ENCODE results near the gene PTGES3L. TPM values are rescaled to one million over a fixed set of nuclear protein-coding genes. Genes with fewer than 3 reads are reported as not detected.
"Not testable (repeated sequence)": the region's sequence is repeated elsewhere in the genome, so short reads cannot be mapped to it uniquely, and the experiment has no call there.

The PTGES3L gene
- polyA plus RNA-seq, 2 donors: 0.65 to 0.94 TPM

- Histone ChIP-seq H3K4me3 (ENCODE audit: low read depth in 1 of 2, low read length in 2 of 2) (no peak overlapping the region), H3K4me1 (ENCODE audit: control insufficient read depth in 2 of 2, insufficient read depth in 2 of 2, low read length in 1 of 2) (peaks cover 0 to 8% of the 10 kb centered on the region in 2 donors), H3K9me3 (ENCODE audit: control insufficient read depth in 2 of 2, insufficient read depth in 1 of 2, low read depth in 1 of 2, low read length in 1 of 2) (no peaks in the 10 kb centered on the region), H3K27me3 (ENCODE audit: control insufficient read depth in 1 of 2, insufficient read depth in 2 of 2, low read length in 2 of 2) (no peaks in the 10 kb centered on the region), H3K36me3 (ENCODE audit: control insufficient read depth in 2 of 2, insufficient read depth in 2 of 2, low read length in 1 of 2) (peaks cover 0 to 36% of the 10 kb centered on the region in 2 donors), H3K27ac (ENCODE audit: low read depth in 2 of 2, low read length in 1 of 2) (peak overlapping the region in 1 of 2 donors; percentile 38)
- 78 to 81% methylated on average over 12 of the region's 12 CpGs for WGBS, 2 donors
Observed at GRCh38 chr17:43014020-43014648, 34.3 kb upstream of the PTGES3L start.

- H3K27ac ChIP-seq (ENCODE audit: low read depth in 2 of 2, low read length in 1 of 2): no peak overlapping the region
- H3K36me3 ChIP-seq (ENCODE audit: control insufficient read depth in 2 of 2, insufficient read depth in 2 of 2, low read length in 1 of 2): peaks cover 0 to 34% of the 10 kb centered on the region in 2 donors
Observed at GRCh38 chr17:43013296-43013695, 33.4 kb upstream of the PTGES3L start.

GRCh38 chr17:43011728-43012472, 32.0 kb upstream of the PTGES3L start:
- Histone ChIP-seq H3K27me3 (ENCODE audit: control insufficient read depth in 1 of 2, insufficient read depth in 2 of 2, low read length in 2 of 2) (no peaks in the 10 kb centered on the region), H3K9me3 (ENCODE audit: control insufficient read depth in 2 of 2, insufficient read depth in 1 of 2, low read depth in 1 of 2, low read length in 1 of 2) (no peaks in the 10 kb centered on the region), H3K27ac (ENCODE audit: low read depth in 2 of 2, low read length in 1 of 2) (no peak overlapping the region), H3K4me3 (ENCODE audit: low read depth in 1 of 2, low read length in 2 of 2) (no peak overlapping the region), H3K36me3 (ENCODE audit: control insufficient read depth in 2 of 2, insufficient read depth in 2 of 2, low read length in 1 of 2) (peaks cover 0 to 27% of the 10 kb centered on the region in 2 donors), H3K4me1 (ENCODE audit: control insufficient read depth in 2 of 2, insufficient read depth in 2 of 2, low read length in 1 of 2) (peaks cover 0 to 3% of the 10 kb centered on the region in 2 donors)
- 69 to 75% methylated on average over 15 of the region's 15 CpGs for WGBS, 2 donors

More at GRCh38 chr17:43013296-43013695, 33.4 kb upstream of the PTGES3L start:
- H3K9me3 ChIP-seq (ENCODE audit: control insufficient read depth in 2 of 2, insufficient read depth in 1 of 2, low read depth in 1 of 2, low read length in 1 of 2): no peaks in the 10 kb centered on the region
- 84 to 92% methylated on average over 8 of the region's 8 CpGs for WGBS, 2 donors
- H3K27me3 ChIP-seq (ENCODE audit: control insufficient read depth in 1 of 2, insufficient read depth in 2 of 2, low read length in 2 of 2): no peaks in the 10 kb centered on the region
- H3K4me1 ChIP-seq (ENCODE audit: control insufficient read depth in 2 of 2, insufficient read depth in 2 of 2, low read length in 1 of 2): peaks cover 0 to 7% of the 10 kb centered on the region in 2 donors
- H3K4me3 ChIP-seq (ENCODE audit: low read depth in 1 of 2, low read length in 2 of 2): no peak overlapping the region

- Histone ChIP-seq H3K36me3 (ENCODE audit: control insufficient read depth in 2 of 2, insufficient read depth in 2 of 2, low read length in 1 of 2) (peaks cover 0 to 19% of the 10 kb centered on the region in 2 donors), H3K27me3 (ENCODE audit: control insufficient read depth in 1 of 2, insufficient read depth in 2 of 2, low read length in 2 of 2) (no peaks in the 10 kb centered on the region), H3K4me3 (ENCODE audit: low read depth in 1 of 2, low read length in 2 of 2) (no peak overlapping the region), H3K9me3 (ENCODE audit: control insufficient read depth in 2 of 2, insufficient read depth in 1 of 2, low read depth in 1 of 2, low read length in 1 of 2) (no peaks in the 10 kb centered on the region), H3K4me1 (ENCODE audit: control insufficient read depth in 2 of 2, insufficient read depth in 2 of 2, low read length in 1 of 2) (peaks cover 0 to 3% of the 10 kb centered on the region in 2 donors), H3K27ac (ENCODE audit: low read depth in 2 of 2, low read length in 1 of 2) (no peak overlapping the region)
- WGBS, 2 donors: 78 to 90% methylated on average over 5 of the region's 5 CpGs
Observed at GRCh38 chr17:43010667-43011308, 30.9 kb upstream of the PTGES3L start.

GRCh38 chr17:43006639-43007551, 27.0 kb upstream of the PTGES3L start, which contains the start of gene IFI35:
Gene IFI35 (plus strand): TSS chr17:43006784. CDS start chr17:43006948, 164 bp downstream.
- Histone ChIP-seq H3K36me3 (ENCODE audit: control insufficient read depth in 2 of 2, insufficient read depth in 2 of 2, low read length in 1 of 2) (peaks cover 9 to 10% of the 10 kb centered on the region in 2 donors), H3K4me1 (ENCODE audit: control insufficient read depth in 2 of 2, insufficient read depth in 2 of 2, low read length in 1 of 2) (peaks cover 0 to 3% of the 10 kb centered on the region in 2 donors), H3K27ac (ENCODE audit: low read depth in 2 of 2, low read length in 1 of 2) (peak within 1 kb of the TSS; percentile 91 to 94), H3K9me3 (ENCODE audit: control insufficient read depth in 2 of 2, insufficient read depth in 1 of 2, low read depth in 1 of 2, low read length in 1 of 2) (no peaks in the 10 kb centered on the region), H3K27me3 (ENCODE audit: control insufficient read depth in 1 of 2, insufficient read depth in 2 of 2, low read length in 2 of 2) (no peaks in the 10 kb centered on the region), H3K4me3 (ENCODE audit: low read depth in 1 of 2, low read length in 2 of 2) (peak within 1 kb of the TSS; percentile 51 to 56)
- WGBS, 2 donors: 22 to 25% methylated on average over 18 of the region's 18 CpGs

- Histone ChIP-seq H3K4me3 (ENCODE audit: low read depth in 1 of 2, low read length in 2 of 2) (no peak overlapping the region), H3K9me3 (ENCODE audit: control insufficient read depth in 2 of 2, insufficient read depth in 1 of 2, low read depth in 1 of 2, low read length in 1 of 2) (no peaks in the 10 kb centered on the region), H3K4me1 (ENCODE audit: control insufficient read depth in 2 of 2, insufficient read depth in 2 of 2, low read length in 1 of 2) (peaks cover 0 to 4% of the 10 kb centered on the region in 2 donors), H3K27ac (ENCODE audit: low read depth in 2 of 2, low read length in 1 of 2) (peak overlapping the region; percentile 11 to 71), H3K36me3 (ENCODE audit: control insufficient read depth in 2 of 2, insufficient read depth in 2 of 2, low read length in 1 of 2) (peaks cover 9 to 20% of the 10 kb centered on the region in 2 donors), H3K27me3 (ENCODE audit: control insufficient read depth in 1 of 2, insufficient read depth in 2 of 2, low read length in 2 of 2) (no peaks in the 10 kb centered on the region)
- WGBS, 2 donors: 62 to 74% methylated on average over 5 of the region's 5 CpGs
Observed at GRCh38 chr17:43003542-43004172, 23.8 kb upstream of the PTGES3L start.

GRCh38 chr17:43000894-43001293, 21.0 kb upstream of the PTGES3L start:
- H3K4me1 ChIP-seq (ENCODE audit: control insufficient read depth in 2 of 2, insufficient read depth in 2 of 2, low read length in 1 of 2); H3K27me3 ChIP-seq (ENCODE audit: control insufficient read depth in 1 of 2, insufficient read depth in 2 of 2, low read length in 2 of 2); H3K27ac ChIP-seq (ENCODE audit: low read depth in 2 of 2, low read length in 1 of 2); H3K9me3 ChIP-seq (ENCODE audit: control insufficient read depth in 2 of 2, insufficient read depth in 1 of 2, low read depth in 1 of 2, low read length in 1 of 2); H3K4me3 ChIP-seq (ENCODE audit: low read depth in 1 of 2, low read length in 2 of 2): not testable (repeated sequence)
- H3K36me3 ChIP-seq (ENCODE audit: control insufficient read depth in 2 of 2, insufficient read depth in 2 of 2, low read length in 1 of 2): peaks cover 9 to 20% of the 10 kb centered on the region in 2 donors
- 93 to 94% methylated on average over 13 of the region's 13 CpGs for WGBS, 2 donors

- H3K27ac ChIP-seq (ENCODE audit: low read depth in 2 of 2, low read length in 1 of 2): peak overlapping the region; percentile 93 to 98
- H3K4me3 ChIP-seq (ENCODE audit: low read depth in 1 of 2, low read length in 2 of 2): peak overlapping the region; percentile 82 to 90
- no peaks in the 10 kb centered on the region for H3K27me3 ChIP-seq (ENCODE audit: control insufficient read depth in 1 of 2, insufficient read depth in 2 of 2, low read length in 2 of 2)
- H3K4me1 ChIP-seq (ENCODE audit: control insufficient read depth in 2 of 2, insufficient read depth in 2 of 2, low read length in 1 of 2): peaks cover 0 to 5% of the 10 kb centered on the region in 2 donors
- H3K9me3 ChIP-seq (ENCODE audit: control insufficient read depth in 2 of 2, insufficient read depth in 1 of 2, low read depth in 1 of 2, low read length in 1 of 2): no peaks in the 10 kb centered on the region
- WGBS, 2 donors: 8 to 11% methylated on average over 10 of the region's 10 CpGs
- H3K36me3 ChIP-seq (ENCODE audit: control insufficient read depth in 2 of 2, insufficient read depth in 2 of 2, low read length in 1 of 2): peaks cover 9 to 20% of the 10 kb centered on the region in 2 donors
Observed at GRCh38 chr17:42999003-42999525, 19.2 kb upstream of the PTGES3L start.

Measured in esophagus (tissue), 2 donors.